Renal cortex interstitium (tissue), 11 donors: Measurements from ENCODE around the gene SFRP4. TPM values are rescaled to one million over a fixed set of nuclear protein-coding genes. Genes with fewer than 3 reads are reported as not detected.

Experiments
- DNase-seq, 11 donors: peaks; one replicate each; pipeline ENCODE4 v3.0.0-alpha.2; 2013; ENCODE audit warnings: low read depth in 9 of 11, low spot score in 4 of 11; ENCODE audit errors: extremely low read depth in 1 of 11
- polyA plus RNA-seq, 3 donors: library from polyadenylated mRNA; unstranded; fragments of 120-200 nt; gene quantifications; one replicate each; pipeline ENCODE4 v1.2.1, GENCODE V29; 2013; ENCODE audit not compliant: insufficient read length in 3 of 3

SFRP4 gene
- polyA plus RNA-seq, 3 donors = 2.2 to 3.4 (median 2.9) TPM

- DNase-seq = no peak
These were observed 21.9 kb downstream of the SFRP4 start for GRCh38 chr7:37894671-37895070.

GRCh38 chr7:37893359-37893758, 23.3 kb downstream of the SFRP4 start:
- no peak for DNase-seq

GRCh38 chr7:37882086-37882485, 34.5 kb downstream of the SFRP4 start:
- DNase-seq = no peak

Other genes with a start within 250 kb of the SFRP4 start
- gene GPR141, start 233.1 kb downstream of the SFRP4 start, polyA plus RNA-seq = under 1 TPM in 2 of 3 donors, not detected in 1; 0.27 to 0.43 TPM
- gene NME8, start 68.2 kb downstream of the SFRP4 start, polyA plus RNA-seq = under 1 TPM in 2 of 3 donors, not detected in 1; 0.17 to 0.20 TPM
- gene EPDR1, start 3.8 kb upstream of the SFRP4 start, polyA plus RNA-seq = 10 to 100 TPM; 17.4 to 21.6 (median 18.3) TPM